Measurements from ENCODE around the gene CCDC57.

The CCDC57 gene

DNA sequence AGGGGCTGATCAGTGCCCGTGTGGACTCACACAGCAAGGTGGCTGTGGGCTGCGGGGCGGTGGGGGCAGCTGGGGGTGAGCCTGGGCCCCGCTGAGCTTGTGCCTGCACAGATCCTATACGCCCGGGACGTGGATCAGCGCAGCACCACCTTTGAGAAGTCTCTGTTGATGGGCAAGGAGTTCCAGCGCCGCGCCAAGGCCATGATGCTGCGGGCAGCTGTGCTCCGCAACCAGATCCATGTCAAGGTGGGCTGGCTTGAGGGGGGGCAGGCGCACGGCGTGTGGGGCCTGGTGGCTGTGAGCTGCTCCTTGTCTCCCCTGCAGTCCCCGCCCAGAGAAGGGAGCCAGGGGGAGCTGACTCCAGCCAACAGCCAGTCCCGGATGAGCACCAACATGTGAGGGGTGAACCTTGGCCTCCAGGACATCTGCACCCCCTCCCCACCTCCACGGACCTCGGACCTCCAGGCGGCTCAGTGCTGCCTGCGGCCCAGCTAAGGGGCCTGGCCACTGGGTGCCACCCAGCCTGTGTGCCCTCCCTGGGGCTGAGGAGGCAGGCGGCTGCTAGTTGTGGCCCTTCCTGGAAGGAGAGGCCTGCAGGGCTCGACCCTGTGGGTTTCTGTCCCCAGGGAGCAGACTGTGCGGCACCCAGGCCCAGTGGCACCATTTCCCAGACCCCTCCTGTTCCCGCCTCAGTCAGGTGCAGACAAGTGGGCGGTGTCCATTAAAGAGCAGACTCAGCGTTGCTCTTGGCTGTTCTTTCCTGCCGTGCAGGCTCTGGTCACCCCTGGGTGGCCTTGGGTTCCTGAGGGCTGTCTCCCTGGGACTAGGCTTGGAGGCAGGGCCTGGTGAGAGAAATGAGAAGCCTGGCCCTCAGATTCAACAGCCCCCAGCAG lies 155.7 kb downstream of the CCDC57 start:
- DNase-seq, result no peak

GRCh38 chr17:82055965-82056728 lies 156.5 kb downstream of the CCDC57 start:
- no peak for DNase-seq

DNA sequence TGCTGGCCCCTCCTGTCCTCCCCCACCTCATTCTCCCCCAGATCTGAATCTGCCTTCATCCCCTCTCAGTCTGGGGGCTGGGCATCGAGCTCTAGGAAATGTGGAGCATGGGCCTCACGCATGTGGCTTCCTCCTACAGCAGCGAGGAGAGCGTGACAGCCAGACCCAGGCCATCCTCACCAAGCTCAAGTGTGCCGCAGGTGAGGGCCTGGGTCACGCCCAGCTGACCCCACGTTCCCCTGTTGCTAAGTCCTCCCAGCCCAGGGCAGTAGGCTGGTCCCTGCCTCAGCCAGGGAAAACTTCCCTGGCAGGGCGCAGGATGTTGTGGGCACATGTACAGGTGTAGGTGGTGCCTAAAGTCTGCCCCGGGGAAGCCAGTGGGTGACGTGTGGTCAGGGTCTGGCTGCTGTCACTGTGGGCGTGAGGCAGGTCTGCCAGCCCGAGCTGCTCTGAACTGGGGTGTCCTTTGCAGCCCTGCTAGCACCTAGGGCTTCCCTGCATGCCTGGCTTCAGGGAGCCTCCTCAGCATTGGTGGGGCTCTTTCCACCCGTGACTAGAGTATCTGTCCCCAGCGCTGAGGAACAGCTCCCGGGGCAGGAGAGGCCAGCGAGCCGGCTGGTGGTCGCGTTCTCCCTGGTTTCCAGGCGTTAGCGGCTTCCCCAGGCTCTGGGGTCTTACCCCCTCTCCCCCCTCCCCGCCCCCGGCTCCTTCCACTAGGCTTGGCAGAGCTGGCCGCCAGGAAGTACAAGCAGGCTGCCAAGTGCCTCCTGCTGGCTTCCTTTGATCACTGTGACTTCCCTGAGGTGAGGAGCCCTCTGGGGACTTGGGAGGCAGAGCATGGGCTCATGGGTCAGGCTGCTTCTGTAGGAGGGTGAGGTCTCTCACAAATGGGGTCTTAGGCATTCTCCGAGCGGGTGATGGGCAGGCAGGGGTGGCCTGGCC lies 157.3 kb downstream of the CCDC57 start:
- no peak for DNase-seq

GRCh38 chr17:82054351-82055022 lies 158.2 kb downstream of the CCDC57 start:
- DNase-seq, result no peak

- no peak for DNase-seq
Measured at GRCh38 chr17:82053556-82054263, 158.9 kb downstream of the CCDC57 start.

DNA sequence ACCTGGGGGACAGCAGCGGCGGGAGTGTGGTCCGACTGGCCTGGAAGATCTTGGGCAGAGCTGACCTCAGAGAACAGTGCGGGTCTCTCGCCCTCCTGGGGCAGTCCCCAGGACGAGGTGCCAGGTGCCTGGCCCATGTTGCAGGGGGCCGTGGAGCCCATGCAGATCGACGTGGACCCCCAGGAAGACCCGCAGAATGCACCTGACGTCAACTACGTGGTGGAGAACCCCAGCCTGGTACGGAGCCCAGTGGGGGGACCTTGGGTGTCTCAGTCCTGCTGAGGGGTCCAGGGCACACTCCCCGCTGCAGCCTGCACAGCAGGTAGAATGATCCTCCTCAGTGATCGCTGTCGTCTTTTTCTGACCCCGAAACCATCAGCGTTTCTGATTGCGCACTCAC lies 159.5 kb downstream of the CCDC57 start:
- DNase-seq, result no peak

DNA sequence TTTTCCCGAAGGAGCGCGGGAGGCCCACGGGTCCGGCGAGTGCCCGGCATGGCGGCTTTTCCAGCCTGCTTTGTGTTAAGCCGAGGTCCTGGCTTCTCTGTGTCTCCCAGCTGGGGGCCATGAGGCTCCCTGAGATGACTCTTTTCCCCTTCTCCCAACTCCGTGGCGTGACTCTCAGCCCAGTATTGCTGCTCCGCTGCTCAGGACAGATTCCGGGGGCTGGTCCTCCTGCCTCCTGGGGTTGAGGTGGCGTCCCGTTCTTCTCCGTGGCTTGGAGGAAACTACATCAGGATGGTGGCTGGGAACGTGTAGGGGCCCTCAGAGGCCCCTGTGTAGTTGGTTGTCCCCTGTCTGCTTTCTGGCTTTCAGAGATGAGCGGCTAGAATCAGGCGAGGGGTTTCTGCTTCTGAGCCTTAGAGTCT lies 160.0 kb downstream of the CCDC57 start:
- DNase-seq, result no peak

DNA sequence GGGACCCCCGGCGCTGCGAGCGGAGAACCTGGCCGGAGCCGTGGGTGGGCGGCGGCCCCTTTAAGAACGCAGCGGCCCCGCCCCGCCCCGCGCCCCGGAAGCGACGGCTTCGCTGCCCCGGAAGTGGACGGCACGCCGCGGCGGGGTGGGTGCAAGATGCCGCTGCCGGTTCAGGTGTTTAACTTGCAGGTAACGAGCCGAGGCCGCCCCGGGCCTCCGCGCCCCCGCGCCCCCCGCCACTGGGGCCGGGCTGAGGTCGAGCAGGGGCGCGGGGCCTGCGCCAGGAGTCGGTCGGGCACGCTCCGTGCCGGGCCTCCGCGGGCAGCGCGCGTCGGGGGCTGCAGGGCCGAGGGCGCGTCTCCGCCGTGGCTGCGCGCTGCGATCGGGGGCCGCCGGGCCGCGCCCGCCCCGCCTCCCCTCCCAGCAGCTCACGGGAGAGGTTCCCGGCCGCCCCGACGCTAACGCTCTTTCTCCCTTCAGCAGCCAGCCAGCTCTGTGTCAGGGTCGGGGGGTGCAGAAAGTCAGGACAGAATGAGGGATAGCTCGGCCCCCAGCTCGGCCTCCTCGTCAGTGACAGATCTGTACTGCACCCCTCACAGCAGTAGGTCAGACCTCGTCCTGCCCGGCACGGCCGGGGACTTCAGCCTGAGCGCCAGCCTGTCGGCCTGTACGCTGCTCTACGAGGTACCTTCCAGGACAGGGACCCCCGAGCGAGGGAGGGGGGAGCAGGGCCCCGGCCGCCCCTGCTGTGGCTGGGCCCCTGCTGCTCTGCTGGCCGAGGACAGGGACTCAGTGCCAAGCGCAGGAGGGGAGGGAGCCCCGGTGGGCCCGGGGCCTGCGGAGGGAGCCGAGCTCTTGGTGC lies 160.6 kb downstream of the CCDC57 start, which contains the start of the genes GPS1 and RFNG:
Gene GPS1 (plus strand): TSS at position 123 of the 862 bp plus-strand sequence. CDS start 34 bp downstream, at position 157.
Gene RFNG (minus strand): TSS at position 36 of the 862 bp plus-strand sequence. CDS start 45 bp downstream, outside the sequence.
- DNase-seq, result no peak
